OCI-LY1 (cell line): ENCODE measurements around the gene SOBP.

Experiments used
- EZH2 ChIP-seq: fragments of 200-600 bp; sonication (generic), shearing (Covaris generic); IDR thresholded peaks from 2 replicates; pipeline ENCODE4 v1.8.0; 2017; ENCODE audit warnings: borderline replicate concordance, mixed run types, mild to moderate bottlenecking, antibody characterized with exemption, low read length, moderate library complexity, mixed read lengths
- TF ChIP-seq, protein P1 (sequence below): fragments of 200-600 bp; sonication (generic), shearing (Covaris generic); IDR thresholded peaks from 2 replicates; pipeline ENCODE4 v1.5.1; 2017; ENCODE audit warnings: mild to moderate bottlenecking, antibody characterized with exemption, low read length, moderate library complexity, mixed read lengths

DNA sequence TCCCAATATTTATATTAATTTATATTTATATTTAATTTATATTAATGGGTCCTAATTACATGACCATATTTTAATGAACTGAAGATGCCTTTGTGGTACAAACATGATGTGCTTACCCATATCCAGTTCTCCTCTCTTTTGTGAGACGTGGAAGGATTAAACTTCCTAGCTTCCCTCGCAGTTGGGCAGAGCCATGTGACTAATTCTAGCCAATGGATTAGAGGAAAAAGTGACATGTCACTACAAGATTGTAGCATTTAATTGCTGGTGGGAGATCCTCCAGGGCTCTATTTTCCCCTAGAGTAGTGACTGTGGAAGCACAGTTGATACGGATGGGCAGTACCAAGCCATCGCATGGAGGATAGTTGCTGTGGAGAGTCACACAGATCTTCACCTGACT, 4.8 kb upstream of the SOBP start:
- TF ChIP-seq, protein P1, sequence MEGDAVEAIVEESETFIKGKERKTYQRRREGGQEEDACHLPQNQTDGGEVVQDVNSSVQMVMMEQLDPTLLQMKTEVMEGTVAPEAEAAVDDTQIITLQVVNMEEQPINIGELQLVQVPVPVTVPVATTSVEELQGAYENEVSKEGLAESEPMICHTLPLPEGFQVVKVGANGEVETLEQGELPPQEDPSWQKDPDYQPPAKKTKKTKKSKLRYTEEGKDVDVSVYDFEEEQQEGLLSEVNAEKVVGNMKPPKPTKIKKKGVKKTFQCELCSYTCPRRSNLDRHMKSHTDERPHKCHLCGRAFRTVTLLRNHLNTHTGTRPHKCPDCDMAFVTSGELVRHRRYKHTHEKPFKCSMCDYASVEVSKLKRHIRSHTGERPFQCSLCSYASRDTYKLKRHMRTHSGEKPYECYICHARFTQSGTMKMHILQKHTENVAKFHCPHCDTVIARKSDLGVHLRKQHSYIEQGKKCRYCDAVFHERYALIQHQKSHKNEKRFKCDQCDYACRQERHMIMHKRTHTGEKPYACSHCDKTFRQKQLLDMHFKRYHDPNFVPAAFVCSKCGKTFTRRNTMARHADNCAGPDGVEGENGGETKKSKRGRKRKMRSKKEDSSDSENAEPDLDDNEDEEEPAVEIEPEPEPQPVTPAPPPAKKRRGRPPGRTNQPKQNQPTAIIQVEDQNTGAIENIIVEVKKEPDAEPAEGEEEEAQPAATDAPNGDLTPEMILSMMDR = no peak
- TF ChIP-seq EZH2 = no peak
